Neural cell (in vitro differentiated cells): ENCODE results near the gene SLC9A7. TPM values are rescaled to one million over a fixed set of nuclear protein-coding genes. Genes with fewer than 3 reads are reported as not detected.

Source experiments
- H2AFZ ChIP-seq: fragments of 200-600, 300-800 bp; sonication (generic), shearing (Covaris generic); 2 replicates; pipeline ENCODE4 v1.6.0; 2014; ENCODE audit warnings: low read depth, mild to moderate bottlenecking, antibody characterized with exemption, low read length, moderate library complexity
- H3F3A ChIP-seq: fragments of 200-600 bp; shearing (Covaris generic); 2 replicates; pipeline ENCODE4 v1.6.1; 2016; ENCODE audit warnings: mild to moderate bottlenecking, moderate library complexity, mixed read lengths, antibody characterized with exemption, low read length; ENCODE audit not compliant: insufficient read depth, poor library complexity, severe bottlenecking
- H3K27ac ChIP-seq: fragments of 200-600, 300-800 bp; sonication (generic), shearing (Covaris generic); 2 replicates; pipeline ENCODE4 v1.5.1; 2014; ENCODE audit warnings: mild to moderate bottlenecking, low read length, moderate library complexity
- H3K27me3 ChIP-seq: fragments of 300-800, 200-600 bp; sonication (generic), shearing (Covaris generic); 2 replicates; pipeline ENCODE4 v1.6.0; 2014; ENCODE audit warnings: mild to moderate bottlenecking, low read depth, low read length, moderate library complexity; ENCODE audit not compliant: insufficient read depth
- H3K36me3 ChIP-seq: fragments of 300-800, 200-600 bp; sonication (generic), shearing (Covaris generic); 2 replicates; pipeline ENCODE4 v1.5.1; 2014; ENCODE audit warnings: mild to moderate bottlenecking, antibody characterized with exemption, low read length, moderate library complexity; ENCODE audit not compliant: insufficient read depth
- H3K4me2 ChIP-seq: fragments of 300-800, 200-600 bp; sonication (generic), shearing (Covaris generic); 2 replicates; pipeline ENCODE4 v1.6.0; 2014; ENCODE audit warnings: mild to moderate bottlenecking, low read length
- H3K4me3 ChIP-seq: fragments of 300-800, 200-600 bp; sonication (generic), shearing (Covaris generic); 2 replicates; pipeline ENCODE4 v1.5.1; 2014; ENCODE audit warnings: mild to moderate bottlenecking, low read length, moderate library complexity
- H3K79me2 ChIP-seq: fragments of 200-600 bp; shearing (Covaris generic); replicated peaks from 2 replicates; pipeline ENCODE4 v1.6.0; 2014; ENCODE audit warnings: mild to moderate bottlenecking, low read length, moderate library complexity; ENCODE audit not compliant: insufficient read depth
- H3K9ac ChIP-seq: fragments of 300-800, 200-600 bp; sonication (generic), shearing (Covaris generic); 2 replicates; pipeline ENCODE4 v1.6.1; 2016; ENCODE audit warnings: mild to moderate bottlenecking, low read length, mixed read lengths
- H3K9me2 ChIP-seq: fragments of 200-600 bp; shearing (Covaris generic); 2 replicates; pipeline ENCODE4 v1.6.1; 2016; ENCODE audit warnings: mild to moderate bottlenecking, low read length, mixed read lengths; ENCODE audit not compliant: insufficient read depth
- H3K9me3 ChIP-seq: fragments of 200-600, 300-800 bp; sonication (generic), shearing (Covaris generic); 2 replicates; pipeline ENCODE4 v1.6.1; 2016; ENCODE audit warnings: mild to moderate bottlenecking, mixed run types, low read length, moderate library complexity, mixed read lengths
- H4K20me1 ChIP-seq: fragments of 200-600 bp; shearing (Covaris generic); 2 replicates; pipeline ENCODE4 v1.6.1; 2016; ENCODE audit warnings: mild to moderate bottlenecking, mixed run types; ENCODE audit not compliant: insufficient read depth
- CTCF ChIP-seq: fragments of 450-650 bp; IDR thresholded peaks from 2 replicates; pipeline ENCODE4 v1.5.1; 2014; ENCODE audit warnings: antibody characterized with exemption, mild to moderate bottlenecking, moderate library complexity; ENCODE audit not compliant: poor library complexity, severe bottlenecking
- EP300 ChIP-seq: fragments of 450-650 bp; conservative IDR thresholded peaks from 2 replicates; pipeline ENCODE4 v1.6.1; 2014; ENCODE audit warnings: antibody characterized with exemption, mild to moderate bottlenecking, moderate library complexity; ENCODE audit not compliant: poor library complexity, severe bottlenecking
- EZH2 ChIP-seq: fragments of 200-600, 300-800 bp; shearing (Covaris generic), sonication (generic); IDR thresholded peaks from 2 replicates; pipeline ENCODE4 v1.6.1; 2014; ENCODE audit warnings: antibody characterized with exemption, low read length, borderline replicate concordance, mild to moderate bottlenecking; ENCODE audit not compliant: insufficient read depth, poor library complexity, severe bottlenecking
- MXI1 ChIP-seq: fragments of 450-650 bp; conservative IDR thresholded peaks from 2 replicates; pipeline ENCODE4 v1.6.1; 2014; ENCODE audit warnings: antibody characterized with exemption, mild to moderate bottlenecking; ENCODE audit not compliant: poor library complexity, severe bottlenecking
- POLR2AphosphoS5 ChIP-seq: IDR thresholded peaks from 2 replicates; pipeline ENCODE4 v1.6.1; 2012
- RAD21 ChIP-seq: fragments of 450-650 bp; conservative IDR thresholded peaks from 2 replicates; pipeline ENCODE4 v1.6.1; 2014; ENCODE audit warnings: antibody characterized with exemption, mild to moderate bottlenecking, moderate library complexity
- REST ChIP-seq: IDR thresholded peaks from 2 replicates; pipeline ENCODE4 v1.6.1; 2012; ENCODE audit warnings: borderline replicate concordance
- SMC3 ChIP-seq: fragments of 450-650 bp; conservative IDR thresholded peaks from 2 replicates; pipeline ENCODE4 v1.6.1; 2014; ENCODE audit warnings: antibody characterized with exemption, mild to moderate bottlenecking, moderate library complexity; ENCODE audit not compliant: poor library complexity
- TAF1 ChIP-seq: IDR thresholded peaks from 2 replicates; pipeline ENCODE4 v1.6.1; 2012; ENCODE audit warnings: low read depth
- polyA plus RNA-seq: library from polyadenylated mRNA; depleted of rRNA; stranded (reverse); fragments of >200 nt; gene quantifications from 2 replicates; pipeline ENCODE4 v1.2.3, GENCODE V29; 2014

Gene SLC9A7
- polyA plus RNA-seq, 1 donor from 2014 or later = 12.1 TPM

GRCh38 chrX:46602468-46603102 is 156.3 kb downstream of the SLC9A7 start:
- Histone ChIP-seq H3K4me2 (no peak overlapping the region), H3K36me3 (no peaks in the 10 kb centered on the region), H3F3A (no peaks in the 10 kb centered on the region), H2AFZ (no peak overlapping the region), H3K27me3 (no peaks in the 10 kb centered on the region), H3K4me3 (no peak overlapping the region), H3K9me2 (no peaks in the 10 kb centered on the region), H3K9ac (no peak overlapping the region), H3K27ac (no peak overlapping the region), H4K20me1 (no peaks in the 10 kb centered on the region), H3K9me3 (no peaks in the 10 kb centered on the region), H3K79me2 (no peaks in the 10 kb centered on the region)
- TF ChIP-seq EZH2 (no peak), CTCF (no peak), EP300 (no peak)

- Histone ChIP-seq H3K27me3 (no peaks in the 10 kb centered on the region), H3K9me2 (no peaks in the 10 kb centered on the region), H3K36me3 (no peaks in the 10 kb centered on the region), H3K4me3 (no peak overlapping the region), H3F3A (no peaks in the 10 kb centered on the region), H3K9ac (no peak overlapping the region), H3K27ac (no peak overlapping the region), H4K20me1 (no peaks in the 10 kb centered on the region), H3K4me2 (no peak overlapping the region), H3K79me2 (no peaks in the 10 kb centered on the region), H2AFZ (no peak overlapping the region), H3K9me3 (no peaks in the 10 kb centered on the region)
- TF ChIP-seq EP300 (no peak), REST (no peak), POLR2AphosphoS5 (no peak), TAF1 (no peak), MXI1 (no peak), SMC3 (no peak), RAD21 (no peak), CTCF (no peak), EZH2 (no peak)
Observed at GRCh38 chrX:46601283-46601682, 157.6 kb downstream of the SLC9A7 start.
